ENCODE data around the gene STK39.

STK39 gene

DNA sequence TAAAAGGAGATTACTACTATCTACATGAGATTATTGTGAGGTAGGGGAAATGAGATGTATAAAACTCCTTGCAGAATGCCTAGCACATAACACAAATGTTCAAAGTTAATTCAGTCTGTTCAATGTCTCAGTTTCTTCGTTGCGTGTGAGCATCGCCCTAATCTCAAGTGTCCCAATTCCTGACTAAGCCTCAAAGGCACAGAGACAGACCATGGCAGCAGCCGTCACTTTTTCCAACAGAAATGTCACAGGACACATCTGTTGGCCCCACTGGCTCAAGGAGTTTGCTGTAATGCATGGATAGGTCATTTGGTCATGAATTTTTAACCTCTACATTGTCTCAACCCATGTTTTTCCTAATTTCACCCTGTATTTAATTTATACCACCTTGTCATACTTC, 75.3 kb downstream of the STK39 start:
- no peak for TF ChIP-seq CTCF (IDR thresholded peaks at IDR 0.05; ENCODE audit: extremely low read depth, missing control alignments)

GRCh38 chr2:168171059-168171762, 76.2 kb downstream of the STK39 start:
- DNase-seq (ENCODE audit: low spot score): no peak
- no peak for TF ChIP-seq CTCF (IDR thresholded peaks at IDR 0.05; ENCODE audit: extremely low read depth, missing control alignments)

More for the DNA sequence above, 75.3 kb downstream of the STK39 start:
- no peak for DNase-seq (ENCODE audit: low spot score)

GRCh38 chr2:168169097-168169745, 78.2 kb downstream of the STK39 start:
- TF ChIP-seq CTCF (IDR thresholded peaks at IDR 0.05; ENCODE audit: extremely low read depth, missing control alignments): no peak
- DNase-seq (ENCODE audit: low spot score): no peak

GRCh38 chr2:168167511-168168263, 79.7 kb downstream of the STK39 start:
- no peak for TF ChIP-seq CTCF (IDR thresholded peaks at IDR 0.05; ENCODE audit: extremely low read depth, missing control alignments)
- DNase-seq (ENCODE audit: low spot score): no peak

- no peak for DNase-seq (ENCODE audit: low spot score)
- TF ChIP-seq CTCF (IDR thresholded peaks at IDR 0.05; ENCODE audit: extremely low read depth, missing control alignments): no peak
Measured at GRCh38 chr2:168166902-168167510, 80.4 kb downstream of the STK39 start.

DNA sequence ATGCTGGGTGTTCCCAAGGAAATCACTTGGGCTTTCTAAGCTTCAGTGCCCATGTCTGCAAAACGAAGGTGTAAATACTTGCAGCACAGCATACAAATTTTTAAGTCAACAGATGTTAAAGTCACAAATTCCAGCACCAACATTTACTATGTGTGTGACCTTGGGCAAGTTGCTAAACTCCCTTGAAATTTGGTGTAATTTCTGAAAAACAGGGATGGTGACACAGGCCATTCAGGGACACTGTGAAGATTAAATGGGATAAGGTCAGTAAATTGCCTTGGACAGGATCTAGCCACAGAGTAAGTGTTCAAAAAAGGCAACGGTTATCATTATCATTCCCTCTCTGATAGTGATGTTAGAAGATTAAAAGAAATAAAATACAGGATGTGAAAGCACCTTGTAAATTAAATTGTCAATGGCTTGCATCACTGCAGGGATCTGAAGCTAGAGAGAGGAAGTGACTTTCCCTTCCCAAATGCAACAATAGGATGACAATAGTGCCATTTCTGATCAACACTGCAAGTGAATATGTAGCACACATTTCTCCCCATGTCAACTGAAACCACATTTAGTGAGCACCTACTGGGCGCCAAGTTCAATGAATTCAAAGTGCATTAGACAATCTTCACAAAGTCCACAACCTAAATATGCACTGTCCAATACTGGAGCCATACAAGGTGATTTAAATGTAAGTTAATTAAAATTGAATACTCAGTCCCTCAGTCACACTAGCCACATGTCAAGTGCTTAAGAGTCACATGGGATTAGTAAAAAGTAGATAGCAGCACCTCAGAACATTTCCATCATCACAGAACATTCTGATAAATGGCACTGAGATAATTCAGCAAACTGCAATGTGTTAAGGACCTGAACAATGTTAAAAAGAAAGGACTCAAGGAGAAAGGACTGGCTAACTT, 81.2 kb downstream of the STK39 start:
- no peak for DNase-seq (ENCODE audit: low spot score)
- TF ChIP-seq CTCF (IDR thresholded peaks at IDR 0.05; ENCODE audit: extremely low read depth, missing control alignments): no peak

All from GM20000 (cell line).